ENCODE measurements around the gene OR2T12.
"Not testable (repeated sequence)": the region's sequence is repeated elsewhere in the genome, so short reads cannot be mapped to it uniquely, and the experiment has no call there.

DNA sequence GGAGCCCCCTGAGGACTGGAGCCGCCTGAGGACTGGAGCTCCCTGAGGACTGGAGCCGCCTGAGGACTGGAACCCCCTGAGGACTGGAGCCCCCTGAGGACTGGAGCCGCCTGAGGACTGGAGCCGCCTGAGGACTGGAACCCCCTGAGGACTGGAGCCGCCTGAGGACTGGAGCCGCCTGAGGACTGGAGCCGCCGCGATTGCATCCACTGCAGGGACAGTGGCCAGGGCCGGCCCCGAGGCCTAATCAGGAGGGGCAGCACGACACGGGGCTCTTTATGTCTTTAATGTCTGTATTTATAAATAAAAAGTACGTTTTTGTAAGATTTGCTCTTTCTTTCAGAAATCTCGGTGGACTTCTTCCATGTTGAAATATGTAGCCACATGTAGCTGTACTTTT, 3.5 kb upstream of the OR2T12 start:
- not testable (repeated sequence) for TF ChIP-seq POLR2A (IDR thresholded peaks at IDR 0.05)
- TF ChIP-seq, protein P1, sequence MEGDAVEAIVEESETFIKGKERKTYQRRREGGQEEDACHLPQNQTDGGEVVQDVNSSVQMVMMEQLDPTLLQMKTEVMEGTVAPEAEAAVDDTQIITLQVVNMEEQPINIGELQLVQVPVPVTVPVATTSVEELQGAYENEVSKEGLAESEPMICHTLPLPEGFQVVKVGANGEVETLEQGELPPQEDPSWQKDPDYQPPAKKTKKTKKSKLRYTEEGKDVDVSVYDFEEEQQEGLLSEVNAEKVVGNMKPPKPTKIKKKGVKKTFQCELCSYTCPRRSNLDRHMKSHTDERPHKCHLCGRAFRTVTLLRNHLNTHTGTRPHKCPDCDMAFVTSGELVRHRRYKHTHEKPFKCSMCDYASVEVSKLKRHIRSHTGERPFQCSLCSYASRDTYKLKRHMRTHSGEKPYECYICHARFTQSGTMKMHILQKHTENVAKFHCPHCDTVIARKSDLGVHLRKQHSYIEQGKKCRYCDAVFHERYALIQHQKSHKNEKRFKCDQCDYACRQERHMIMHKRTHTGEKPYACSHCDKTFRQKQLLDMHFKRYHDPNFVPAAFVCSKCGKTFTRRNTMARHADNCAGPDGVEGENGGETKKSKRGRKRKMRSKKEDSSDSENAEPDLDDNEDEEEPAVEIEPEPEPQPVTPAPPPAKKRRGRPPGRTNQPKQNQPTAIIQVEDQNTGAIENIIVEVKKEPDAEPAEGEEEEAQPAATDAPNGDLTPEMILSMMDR (IDR thresholded peaks at IDR 0.05), result not testable (repeated sequence)

Measured in testis (tissue), 2 donors.